CD14-positive monocyte (primary cell): Measurements from ENCODE around the gene PLAC9. TPM values are rescaled to one million over a fixed set of nuclear protein-coding genes. Genes with fewer than 3 reads are reported as not detected.

ENCODE experiments used
- DNase-seq, 3 donors: peaks; one replicate each; pipeline ENCODE4 v3.0.0-alpha.2; 2011 to 2022
- H2AFZ ChIP-seq: 2 replicates; pipeline ENCODE4 v1.6.0; 2012; ENCODE audit warnings: mild to moderate bottlenecking, low read depth, low read length, inconsistent platforms; ENCODE audit not compliant: insufficient read depth, poor library complexity, severe bottlenecking
- H3K27ac ChIP-seq, 2 donors: 1 replicate in 1 of 2; 2 replicates in 1 of 2; pipeline ENCODE4 v1.5.1; 2012 to 2013; ENCODE audit warnings: low read length in 2 of 2, control low read depth in 1 of 2, inconsistent platforms in 1 of 2, low read depth in 1 of 2, mild to moderate bottlenecking in 1 of 2
- H3K27me3 ChIP-seq, 2 donors: one replicate each; pipeline versions ENCODE4 v1.6.0 to v1.6.1; 2011 to 2013; ENCODE audit warnings: low read length in 2 of 2; ENCODE audit not compliant: control insufficient read depth in 2 of 2, insufficient read depth in 2 of 2
- H3K36me3 ChIP-seq, 2 donors: replicated peaks in 1 of 2; 1 replicate in 1 of 2; 2 replicates in 1 of 2; pipeline versions ENCODE4 v1.5.1 to v1.6.1; 2012 to 2013; ENCODE audit warnings: low read length in 2 of 2, control low read depth in 1 of 2, inconsistent platforms in 1 of 2, mild to moderate bottlenecking in 1 of 2; ENCODE audit not compliant: insufficient read depth in 2 of 2, control insufficient read depth in 1 of 2
- H3K4me1 ChIP-seq, 2 donors: 1 replicate in 1 of 2; 2 replicates in 1 of 2; pipeline versions ENCODE4 v1.5.1 to v1.6.1; 2012 to 2013; ENCODE audit warnings: low read length in 2 of 2, control low read depth in 1 of 2, inconsistent platforms in 1 of 2, mild to moderate bottlenecking in 1 of 2, moderate library complexity in 1 of 2; ENCODE audit not compliant: insufficient read depth in 2 of 2, control insufficient read depth in 1 of 2
- H3K4me2 ChIP-seq: replicated peaks from 2 replicates; pipeline ENCODE3; 2012; ENCODE audit warnings: low read length, moderate library complexity, mild to moderate bottlenecking; ENCODE audit not compliant: poor library complexity, severe bottlenecking; ENCODE audit errors: extremely low read depth
- H3K4me3 ChIP-seq, 3 experiments: fragments of 200-600 bp in 1 of 3; sonication (generic) in 1 of 3; replicated peaks in 1 of 3; 1 replicate in 2 of 3; 2 replicates in 1 of 3; pipeline ENCODE4 v1.5.1; 2011 to 2013; ENCODE audit warnings: low read length in 3 of 3, mild to moderate bottlenecking in 3 of 3, control low read depth in 2 of 3, low read depth in 2 of 3, inconsistent platforms in 1 of 3, moderate library complexity in 1 of 3
- H3K79me2 ChIP-seq: 2 replicates; pipeline ENCODE4 v1.6.0; 2012; ENCODE audit warnings: mild to moderate bottlenecking, control low read depth, inconsistent platforms, low read length, moderate library complexity; ENCODE audit not compliant: insufficient read depth
- H3K9ac ChIP-seq: 2 replicates; pipeline ENCODE4 v1.6.0; 2017; ENCODE audit warnings: low read length, mild to moderate bottlenecking; ENCODE audit not compliant: insufficient read depth, poor library complexity, severe bottlenecking
- H3K9me3 ChIP-seq, 2 donors: replicated peaks in 1 of 2; 1 replicate in 1 of 2; 2 replicates in 1 of 2; pipeline versions ENCODE4 v1.5.1 to v1.6.1; 2012 to 2013; ENCODE audit warnings: low read length in 2 of 2, control low read depth in 1 of 2; ENCODE audit not compliant: control insufficient read depth in 1 of 2, insufficient read depth in 1 of 2
- H4K20me1 ChIP-seq: 2 replicates; pipeline ENCODE4 v1.6.0; 2012; ENCODE audit warnings: mild to moderate bottlenecking, low read length, control low read depth, moderate library complexity; ENCODE audit not compliant: insufficient read depth
- H3K27ac Mint-ChIP-seq, 7 donors: one replicate each; pipeline ENCODE4 v1.8.0; 2020; ENCODE audit warnings: mild to moderate bottlenecking in 7 of 7, mixed read lengths in 7 of 7, moderate library complexity in 6 of 7, inconsistent platforms in 2 of 7
- H3K27me3 Mint-ChIP-seq, 3 donors: one replicate each; pipeline ENCODE4 v1.8.0; 2021 to 2022; ENCODE audit warnings: low read depth in 3 of 3, mild to moderate bottlenecking in 3 of 3, mixed read lengths in 3 of 3, moderate library complexity in 3 of 3, inconsistent platforms in 1 of 3
- H3K36me3 Mint-ChIP-seq, 2 donors: one replicate each; pipeline ENCODE4 v1.8.0; 2020; ENCODE audit warnings: mixed read lengths in 2 of 2, inconsistent platforms in 1 of 2, mild to moderate bottlenecking in 1 of 2
- H3K4me1 Mint-ChIP-seq: one replicate; pipeline ENCODE4 v1.8.0; 2020; ENCODE audit warnings: mild to moderate bottlenecking, mixed read lengths
- H3K4me3 Mint-ChIP-seq, 2 donors: one replicate each; pipeline ENCODE4 v1.8.0; 2020; ENCODE audit warnings: mild to moderate bottlenecking in 2 of 2, mixed read lengths in 2 of 2, moderate library complexity in 1 of 2
- H3K9me3 Mint-ChIP-seq, 7 donors: one replicate each; pipeline ENCODE4 v1.8.0; 2020 to 2022; ENCODE audit warnings: mixed read lengths in 7 of 7, mild to moderate bottlenecking in 6 of 7, moderate library complexity in 6 of 7, inconsistent platforms in 2 of 7
- CTCF ChIP-seq: fragments of 200-600 bp; IDR thresholded peaks from one replicate; pipeline ENCODE4 v1.8.0; 2022; ENCODE audit warnings: antibody characterized with exemption, mild to moderate bottlenecking
- WGBS: methylation state at CpG from one replicate; pipeline ENCODE4 v1.1.5; 2013; ENCODE audit warnings: missing lambda C conversion rate; ENCODE audit not compliant: insufficient coverage; 5-methylcytosine and 5-hydroxymethylcytosine counted together
- intact Hi-C, 2 donors: fragments of 100-400 bp; cut with micrococcal nuclease; formaldehyde crosslinking; loops; one replicate each; pipeline versions ENCODE4 v1.15.0 to v1.15.1; 2023
- polyA plus RNA-seq, 3 donors: library from polyadenylated mRNA; depleted of rRNA in 1 of 3; unstranded in 2 of 3; stranded (reverse) in 1 of 3; fragments of 300-500 nt in 2 of 3; fragments of >200 nt in 1 of 3; fragmentation: Illumina TruSeq in 2 of 3; gene quantifications; 1 replicate in 2 of 3; 2 replicates in 1 of 3; pipeline ENCODE4 v1.2.3, GENCODE V29; 2012 to 2021

The PLAC9 gene
- polyA plus RNA-seq, 3 donors, result not detected

GRCh38 chr10:80170641-80171040 lies 38.1 kb downstream of the PLAC9 start:
- peaks cover 18 to 28% of the 10 kb centered on the region in 2 donors for H3K4me1 ChIP-seq
- H3K9me3 ChIP-seq, result no peaks in the 10 kb centered on the region
- no peak overlapping the region for H3K4me2 ChIP-seq
- H3K27ac ChIP-seq, result peak overlapping the region in 1 of 2 donors; percentile 65
- intact Hi-C loops, result no loop called here
- no peak overlapping the region for H2AFZ ChIP-seq
- DNase-seq, result no peak
- H3K36me3 Mint-ChIP-seq, result peaks cover 55 to 75% of the 10 kb centered on the region in 2 donors
- peaks cover 39% of the 10 kb centered on the region for H3K4me1 Mint-ChIP-seq
- H4K20me1 ChIP-seq, result peaks cover 86% of the 10 kb centered on the region
- no peak overlapping the region for H3K4me3 ChIP-seq
- H3K27me3 ChIP-seq, result no peaks in the 10 kb centered on the region
- peaks cover 49 to 85% of the 10 kb centered on the region in 2 donors for H3K36me3 ChIP-seq
- no peak overlapping the region for H3K9ac ChIP-seq
- peaks cover 0 to 3% (median 0%) of the 10 kb centered on the region in 7 donors for H3K9me3 Mint-ChIP-seq
- no peak overlapping the region for H3K4me3 Mint-ChIP-seq
- H3K27ac Mint-ChIP-seq, result peak overlapping the region in 5 of 7 donors; percentile 23 to 90 (median 51)
- 100% methylated on average over 2 of the region's 10 CpGs for WGBS
- H3K27me3 Mint-ChIP-seq, result peaks cover 0 to 3% (median 2%) of the 10 kb centered on the region in 3 donors
- TF ChIP-seq CTCF, result no peak
- peaks cover 68% of the 10 kb centered on the region for H3K79me2 ChIP-seq

GRCh38 chr10:80171248-80171660 lies 38.7 kb downstream of the PLAC9 start:
- Histone ChIP-seq H3K27me3 (no peaks in the 10 kb centered on the region), H4K20me1 (peaks cover 92% of the 10 kb centered on the region), H2AFZ (no peak overlapping the region), H3K9me3 (no peaks in the 10 kb centered on the region), H3K36me3 (peaks cover 49 to 83% of the 10 kb centered on the region in 2 donors), H3K4me2 (no peak overlapping the region), H3K79me2 (peaks cover 74% of the 10 kb centered on the region), H3K4me3 (no peak overlapping the region), H3K4me1 (peaks cover 12 to 21% of the 10 kb centered on the region in 2 donors), H3K27ac (peak overlapping the region in 1 of 2 donors; percentile 65), H3K9ac (no peak overlapping the region)
- Mint-ChIP-seq H3K4me3 (no peak overlapping the region), H3K27me3 (peaks cover 0 to 3% (median 0%) of the 10 kb centered on the region in 3 donors), H3K9me3 (no peaks in the 10 kb centered on the region), H3K4me1 (peaks cover 33% of the 10 kb centered on the region), H3K27ac (peak overlapping the region in 6 of 7 donors; percentile 22 to 91 (median 78)), H3K36me3 (peaks cover 49 to 70% of the 10 kb centered on the region in 2 donors)
- 98% methylated on average over 5 of the region's 7 CpGs for WGBS
- no peak for DNase-seq
- TF ChIP-seq CTCF, result no peak
- intact Hi-C loops, result no loop called here
